Urinary bladder (tissue), 4 donors: Measurements from ENCODE around the gene CASP7. TPM values are rescaled to one million over a fixed set of nuclear protein-coding genes. Genes with fewer than 3 reads are reported as not detected.
A peak's percentile ranks its signal among the peaks of the same experiment; 100 is the strongest.

ENCODE experiments used
- DNase-seq: peaks from one replicate; pipeline ENCODE4 v3.0.0-alpha.2; 2015; ENCODE audit errors: extremely low spot score
- H3K27ac ChIP-seq: one replicate; pipeline ENCODE4 v1.5.1; 2013; ENCODE audit warnings: low read depth, mild to moderate bottlenecking, moderate library complexity
- H3K36me3 ChIP-seq: one replicate; pipeline ENCODE4 v1.6.1; 2013; ENCODE audit warnings: mild to moderate bottlenecking, moderate library complexity; ENCODE audit not compliant: insufficient read depth
- H3K4me1 ChIP-seq: one replicate; pipeline ENCODE4 v1.6.1; 2013; ENCODE audit warnings: mild to moderate bottlenecking, moderate library complexity; ENCODE audit not compliant: insufficient read depth
- H3K4me3 ChIP-seq: one replicate; pipeline ENCODE4 v1.5.1; 2013; ENCODE audit warnings: low read depth, low read length
- WGBS: extraction: QIAGEN DNeasy Blood & Tissue Kit; methylation state at CpG from one replicate; pipeline ENCODE4 v1.1.7; 2013; 5-methylcytosine and 5-hydroxymethylcytosine counted together
- polyA plus RNA-seq: library from polyadenylated mRNA; stranded (reverse); fragments of 200-250 nt; gene quantifications from one replicate; pipeline ENCODE4 v1.2.3, GENCODE V29; 2013
- total RNA-seq: library from RNA; depleted of rRNA; stranded (reverse); fragments of >200 nt; gene quantifications from one replicate; pipeline ENCODE4 v1.2.3, GENCODE V29; 2014
- donor health status: healthy with polysubstance abuse.
- donor health status: healthy.

Gene CASP7
- 38.4 TPM for total RNA-seq
- polyA plus RNA-seq, result 21.5 TPM

- under 1% methylated on average over 68 of the region's 68 CpGs for WGBS
- no peaks in the 10 kb centered on the region for H3K36me3 ChIP-seq
- DNase-seq, result peak; percentile 56
- peak within 1 kb of the TSS; percentile 86 for H3K4me3 ChIP-seq
- H3K4me1 ChIP-seq, result no peaks in the 10 kb centered on the region
- H3K27ac ChIP-seq, result peak within 1 kb of the TSS; percentile 98
Measured at GRCh38 chr10:113679463-113680189, at the start of gene CASP7. Gene CASP7 (plus strand): TSS chr10:113679912. CDS start chr10:113697494, 17,582 bp downstream.

DNA sequence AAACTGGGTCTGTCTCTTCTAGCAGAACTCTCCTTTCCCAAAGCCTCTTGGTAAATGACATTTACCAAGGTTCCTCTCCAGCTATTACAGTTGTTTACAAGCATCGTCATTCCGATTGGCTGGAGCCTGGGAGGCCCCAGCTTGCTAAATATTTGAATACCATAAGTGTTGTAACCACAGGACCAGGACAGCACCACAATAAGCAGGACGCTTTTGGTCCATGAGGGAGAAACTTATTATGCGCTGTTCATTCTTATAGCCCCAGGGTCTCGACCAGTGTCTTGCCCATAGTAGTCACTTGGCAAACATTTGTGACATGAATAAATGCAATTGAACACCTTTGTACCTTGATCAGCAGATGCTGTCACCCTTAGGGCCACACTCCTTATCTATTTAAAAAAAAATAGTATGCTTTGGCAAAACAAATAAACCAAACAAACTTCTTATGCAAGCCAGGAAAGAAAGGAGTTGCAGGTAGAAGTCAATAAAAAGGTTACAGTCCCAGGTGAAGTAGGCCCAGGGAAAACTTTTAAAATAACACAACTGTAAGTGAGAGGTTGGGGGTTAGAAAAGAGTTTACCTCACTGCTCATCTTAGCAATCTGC, 48.7 kb upstream of the CASP7 start:
- H3K4me1 ChIP-seq, result no peaks in the 10 kb centered on the region
- no peak overlapping the region for H3K27ac ChIP-seq
- no peaks in the 10 kb centered on the region for H3K36me3 ChIP-seq
- H3K4me3 ChIP-seq, result no peak overlapping the region
- DNase-seq, result no peak
- WGBS, result 88% methylated on average over 5 of the region's 5 CpGs

- no peaks in the 10 kb centered on the region for H3K36me3 ChIP-seq
- H3K27ac ChIP-seq, result no peak overlapping the region
- no peak for DNase-seq
- H3K4me3 ChIP-seq, result no peak overlapping the region
- 50% methylated on average over 6 of the region's 6 CpGs for WGBS
- no peaks in the 10 kb centered on the region for H3K4me1 ChIP-seq
Measured at GRCh38 chr10:113631684-113632367, 47.9 kb upstream of the CASP7 start.

DNA sequence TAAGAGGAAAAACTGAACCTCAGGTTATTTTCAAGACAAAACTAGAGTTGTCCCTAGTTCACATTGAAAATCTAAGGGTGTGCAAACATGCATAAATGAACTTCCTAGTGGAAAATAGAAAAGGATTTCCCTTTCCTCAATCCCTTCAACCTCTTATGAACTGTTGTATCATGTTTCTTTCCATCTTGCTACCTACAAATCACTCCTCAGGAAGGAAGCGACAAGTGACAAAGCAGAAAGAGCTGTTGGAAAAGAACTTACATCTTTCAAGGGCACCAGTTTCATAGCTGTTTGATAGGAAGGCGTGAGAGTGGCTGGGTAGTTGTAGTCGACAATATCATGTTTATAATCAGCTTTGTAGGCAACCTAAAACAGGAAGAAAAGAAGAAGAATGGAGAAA, 39.7 kb upstream of the CASP7 start:
- H3K27ac ChIP-seq, result no peak overlapping the region
- H3K4me3 ChIP-seq, result no peak overlapping the region
- H3K4me1 ChIP-seq, result no peaks in the 10 kb centered on the region
- WGBS, result 81% methylated on average over 3 of the region's 3 CpGs
- DNase-seq, result no peak
- H3K36me3 ChIP-seq, result no peaks in the 10 kb centered on the region

- no peak overlapping the region for H3K27ac ChIP-seq
- DNase-seq, result no peak
- H3K36me3 ChIP-seq, result no peaks in the 10 kb centered on the region
- no peaks in the 10 kb centered on the region for H3K4me1 ChIP-seq
- no peak overlapping the region for H3K4me3 ChIP-seq
- WGBS, result 79% methylated on average over 4 of the region's 4 CpGs
Measured at GRCh38 chr10:113641702-113642101, 38.0 kb upstream of the CASP7 start.

GRCh38 chr10:113643183-113643582, 36.5 kb upstream of the CASP7 start:
- WGBS, result 80% methylated on average over 4 of the region's 4 CpGs

DNA sequence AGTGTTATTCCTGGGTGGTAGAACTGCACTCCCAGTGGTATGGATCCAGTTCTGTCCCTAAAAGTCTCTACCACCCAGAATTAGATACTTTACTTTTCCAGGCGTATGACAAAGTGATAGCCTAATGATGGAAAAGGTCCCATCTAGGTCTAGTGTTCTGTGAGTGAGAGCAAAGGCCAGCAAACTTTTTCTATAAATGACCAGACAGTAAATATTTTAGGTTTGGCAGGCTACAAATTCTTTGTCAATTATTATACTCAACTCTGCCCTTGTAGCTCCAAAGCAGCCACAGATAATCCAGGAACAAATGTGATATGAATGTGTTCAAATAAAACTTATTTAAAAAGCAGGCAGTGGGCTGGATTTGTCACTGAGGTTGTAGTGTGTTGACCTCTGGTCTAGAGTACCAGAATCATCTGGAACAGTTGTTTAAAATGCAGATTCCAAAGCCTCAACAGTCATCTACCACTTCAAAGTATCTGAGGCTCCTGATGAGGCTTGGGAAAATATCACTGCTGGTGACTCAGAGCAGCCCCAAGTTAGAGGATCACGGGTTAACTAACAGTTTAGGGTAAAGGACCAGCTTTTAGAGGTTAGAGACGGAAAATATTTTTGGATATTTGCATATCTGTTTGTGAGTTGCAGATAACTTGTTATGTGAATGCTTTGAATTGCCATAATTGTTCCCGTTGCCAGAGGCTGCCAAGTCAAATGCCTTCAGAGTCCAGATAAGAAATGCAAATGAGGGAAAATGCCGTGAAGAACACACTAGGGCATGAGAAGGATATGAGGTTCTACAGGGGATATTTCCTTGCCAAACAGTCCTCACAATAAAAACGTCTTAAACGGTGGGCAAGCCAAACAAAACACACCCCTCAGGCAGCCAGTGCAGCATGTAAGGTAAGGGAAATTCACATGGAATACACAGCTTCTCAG, 35.3 kb upstream of the CASP7 start:
- Histone ChIP-seq H3K36me3 (no peaks in the 10 kb centered on the region), H3K27ac (no peak overlapping the region), H3K4me1 (no peaks in the 10 kb centered on the region), H3K4me3 (no peak overlapping the region)
- 25% methylated on average over 7 of the region's 7 CpGs for WGBS
- no peak for DNase-seq

More at GRCh38 chr10:113643183-113643582, 36.5 kb upstream of the CASP7 start:
- Histone ChIP-seq H3K27ac (no peak overlapping the region), H3K4me3 (no peak overlapping the region), H3K4me1 (no peaks in the 10 kb centered on the region), H3K36me3 (no peaks in the 10 kb centered on the region)
- no peak for DNase-seq

DNA sequence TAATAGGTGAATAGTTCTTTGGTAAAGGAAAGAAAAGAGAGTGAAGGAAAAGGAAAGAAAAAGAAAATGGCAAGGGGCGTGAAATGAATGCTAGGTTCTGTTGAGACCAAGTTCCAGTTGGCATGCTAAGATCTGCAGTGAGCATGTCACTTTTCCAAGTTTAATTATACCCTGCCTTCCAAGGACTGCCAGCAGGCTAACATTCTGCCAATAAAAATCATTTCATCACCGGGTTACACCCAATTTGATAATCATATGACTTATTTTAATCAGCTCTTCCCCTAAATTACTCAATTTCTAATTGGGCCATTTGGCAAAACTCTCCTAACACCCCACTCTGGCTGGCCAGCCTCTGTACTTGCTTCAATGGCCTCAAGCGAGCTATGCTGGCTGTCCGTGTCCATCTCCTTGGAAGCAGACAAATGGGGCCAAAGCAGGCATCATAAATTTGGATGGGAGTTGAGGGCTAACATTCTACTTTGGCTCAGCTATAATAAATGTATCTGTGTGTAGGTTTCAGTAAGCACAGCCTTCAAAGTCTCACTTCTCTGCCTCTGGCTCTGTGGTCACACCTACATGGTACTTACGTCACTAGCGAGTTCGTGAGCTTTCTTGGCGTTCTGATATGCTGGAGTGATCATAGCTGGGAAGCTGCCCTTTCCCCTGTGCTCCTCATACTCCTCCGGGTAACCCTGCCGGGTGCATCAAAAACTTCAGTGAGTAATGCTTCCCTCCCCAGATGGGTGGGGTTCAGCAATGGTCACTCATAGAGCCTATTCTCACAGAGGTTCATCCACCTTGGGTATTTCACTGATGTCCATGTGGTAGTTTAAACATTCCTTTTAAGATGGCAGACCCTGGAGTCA, 33.1 kb upstream of the CASP7 start:
- Histone ChIP-seq H3K27ac (no peak overlapping the region), H3K4me3 (no peak overlapping the region), H3K4me1 (no peaks in the 10 kb centered on the region), H3K36me3 (no peaks in the 10 kb centered on the region)
- no peak for DNase-seq
- 88% methylated on average over 10 of the region's 10 CpGs for WGBS

GRCh38 chr10:113647812-113648211, 31.9 kb upstream of the CASP7 start:
- H3K4me3 ChIP-seq, result no peak overlapping the region
- no peaks in the 10 kb centered on the region for H3K4me1 ChIP-seq
- no peak overlapping the region for H3K27ac ChIP-seq
- 60% methylated on average over 3 of the region's 3 CpGs for WGBS
- no peaks in the 10 kb centered on the region for H3K36me3 ChIP-seq
- no peak for DNase-seq

DNA sequence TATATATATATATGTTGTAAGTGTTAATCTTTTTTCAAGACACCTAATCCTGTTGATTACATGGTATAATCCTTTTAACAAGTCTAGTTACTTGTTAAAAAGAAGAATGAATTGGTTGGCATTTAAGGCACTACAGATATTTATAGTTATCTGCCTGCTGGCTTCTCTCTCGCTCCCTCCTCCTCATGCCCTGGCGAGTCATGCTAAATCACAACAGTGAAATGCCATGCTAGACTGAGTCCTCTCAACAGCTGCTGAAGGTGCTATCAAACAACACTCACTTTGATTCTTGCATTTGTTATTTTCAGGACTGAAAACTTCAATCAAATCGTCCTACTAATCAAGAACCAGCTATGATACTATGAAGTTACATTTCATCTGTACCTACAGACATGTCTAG, 31.2 kb upstream of the CASP7 start:
- Histone ChIP-seq H3K36me3 (no peaks in the 10 kb centered on the region), H3K27ac (no peak overlapping the region), H3K4me1 (no peaks in the 10 kb centered on the region), H3K4me3 (no peak overlapping the region)
- WGBS, result 40% methylated on average over 3 of the region's 3 CpGs
- DNase-seq, result no peak

- H3K27ac ChIP-seq, result no peak overlapping the region
- DNase-seq, result no peak
- no peaks in the 10 kb centered on the region for H3K4me1 ChIP-seq
- 97% methylated on average over 2 of the region's 2 CpGs for WGBS
- no peaks in the 10 kb centered on the region for H3K36me3 ChIP-seq
- no peak overlapping the region for H3K4me3 ChIP-seq
Measured at GRCh38 chr10:113650172-113650571, 29.5 kb upstream of the CASP7 start.

DNA sequence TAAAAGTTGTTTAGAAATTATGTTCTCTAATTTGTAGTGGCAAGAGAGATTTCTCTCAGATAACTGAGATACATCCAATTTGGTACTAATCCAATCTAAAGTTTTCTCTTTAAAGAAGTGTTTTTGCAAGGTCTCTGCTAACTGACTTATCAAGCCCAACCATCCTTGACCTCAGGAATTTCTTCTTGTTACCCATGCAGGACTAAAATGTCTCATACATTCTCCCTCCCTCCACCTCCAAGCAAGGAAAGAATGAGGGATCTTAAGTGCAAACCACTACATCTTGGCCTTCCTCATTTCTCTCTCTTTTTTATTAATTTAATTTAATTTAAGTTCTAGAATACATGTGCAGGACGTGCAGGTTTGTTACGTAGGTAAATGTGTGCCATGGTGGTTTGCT, 28.7 kb upstream of the CASP7 start:
- no peak for DNase-seq
- 93% methylated on average over 2 of the region's 2 CpGs for WGBS
- no peaks in the 10 kb centered on the region for H3K4me1 ChIP-seq
- no peak overlapping the region for H3K4me3 ChIP-seq
- no peaks in the 10 kb centered on the region for H3K36me3 ChIP-seq
- no peak overlapping the region for H3K27ac ChIP-seq
